HepG2 (cell line): ENCODE results near the gene CDH13.

Experiments used
- BCL6 ChIP-seq: IDR thresholded peaks from 2 replicates; pipeline ENCODE4 v1.6.1; 2016; ENCODE audit warnings: missing genetic modification reagents, missing compliant biosample characterization
- EZH2 ChIP-seq: conservative IDR thresholded peaks from 2 replicates; pipeline ENCODE4 v1.6.1; 2012; ENCODE audit warnings: mild to moderate bottlenecking, low read depth, low read length, moderate library complexity
- NR2C2 ChIP-seq: sonication (generic); formaldehyde crosslinking; IDR thresholded peaks from 2 replicates; pipeline ENCODE4 v1.4.0; 2020; ENCODE audit warnings: missing genetic modification reagents, mild to moderate bottlenecking, moderate library complexity, borderline replicate concordance
- POLR2AphosphoS5 ChIP-seq: IDR thresholded peaks from 2 replicates; pipeline ENCODE4 v1.6.1; 2012; ENCODE audit warnings: low read depth, low read length
- REPIN1 ChIP-seq: sonication (generic); formaldehyde crosslinking; IDR thresholded peaks from 2 replicates; pipeline ENCODE4 v1.8.0; 2022; ENCODE audit warnings: missing genetic modification reagents, low read depth, mild to moderate bottlenecking, borderline replicate concordance
- TAF1 ChIP-seq: sonication (generic); formaldehyde crosslinking; IDR thresholded peaks from 2 replicates; pipeline ENCODE4 v1.4.0; 2020; ENCODE audit warnings: missing genetic modification reagents
- ZNF234 ChIP-seq: sonication (generic); formaldehyde crosslinking; conservative IDR thresholded peaks from 2 replicates; pipeline ENCODE4 v1.5.1; 2020; ENCODE audit warnings: mild to moderate bottlenecking, missing genetic modification reagents
- ZNF7 ChIP-seq: IDR thresholded peaks from 2 replicates; pipeline ENCODE4 v1.6.1; 2016; ENCODE audit warnings: missing biosample characterization, missing genetic modification reagents
- TF ChIP-seq, protein P1 (sequence below): sonication (generic); formaldehyde crosslinking; IDR thresholded peaks from 2 replicates; pipeline ENCODE4 v1.4.0; 2020; ENCODE audit warnings: mild to moderate bottlenecking, missing genetic modification reagents
- TF ChIP-seq, protein P2 (sequence below): sonication (generic); formaldehyde crosslinking; IDR thresholded peaks from 2 replicates; pipeline ENCODE4 v1.5.0; 2020; ENCODE audit warnings: mild to moderate bottlenecking, missing genetic modification reagents, moderate library complexity
- TF ChIP-seq, protein P3 (sequence below): IDR thresholded peaks from 2 replicates; pipeline ENCODE4 v1.6.1; 2016; ENCODE audit warnings: low read depth, borderline replicate concordance

DNA sequence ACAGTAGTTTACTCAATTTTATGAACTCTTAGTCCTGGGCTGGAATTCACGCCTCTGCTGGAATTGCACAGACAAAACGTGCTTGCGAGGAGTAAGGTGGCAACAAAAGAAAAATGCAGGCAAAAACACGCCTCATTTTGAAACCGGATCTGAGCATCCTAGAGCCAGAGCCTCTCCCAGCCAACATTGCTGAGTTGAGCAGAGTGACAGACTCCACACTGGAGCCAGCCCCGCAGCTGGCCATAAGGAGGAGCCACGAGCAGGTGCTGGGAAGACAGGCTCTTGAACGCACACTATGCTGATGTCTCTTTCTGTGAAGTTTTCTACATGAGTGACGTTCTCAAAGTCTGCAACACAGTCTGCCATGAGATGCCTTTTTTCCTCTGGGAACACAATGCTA, 1166.4 kb downstream of the CDH13 start:
- TF ChIP-seq, protein P1, sequence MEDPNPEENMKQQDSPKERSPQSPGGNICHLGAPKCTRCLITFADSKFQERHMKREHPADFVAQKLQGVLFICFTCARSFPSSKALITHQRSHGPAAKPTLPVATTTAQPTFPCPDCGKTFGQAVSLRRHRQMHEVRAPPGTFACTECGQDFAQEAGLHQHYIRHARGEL (CRISPR knock-in tag): no peak
- TF ChIP-seq EZH2: no peak
- TF ChIP-seq NR2C2 (CRISPR knock-in tag): no peak
- no peak for TF ChIP-seq REPIN1 (CRISPR knock-in tag)
- TF ChIP-seq ZNF7 (CRISPR knock-in tag): no peak
- TF ChIP-seq ZNF234 (CRISPR knock-in tag): no peak
- TF ChIP-seq, protein P2, sequence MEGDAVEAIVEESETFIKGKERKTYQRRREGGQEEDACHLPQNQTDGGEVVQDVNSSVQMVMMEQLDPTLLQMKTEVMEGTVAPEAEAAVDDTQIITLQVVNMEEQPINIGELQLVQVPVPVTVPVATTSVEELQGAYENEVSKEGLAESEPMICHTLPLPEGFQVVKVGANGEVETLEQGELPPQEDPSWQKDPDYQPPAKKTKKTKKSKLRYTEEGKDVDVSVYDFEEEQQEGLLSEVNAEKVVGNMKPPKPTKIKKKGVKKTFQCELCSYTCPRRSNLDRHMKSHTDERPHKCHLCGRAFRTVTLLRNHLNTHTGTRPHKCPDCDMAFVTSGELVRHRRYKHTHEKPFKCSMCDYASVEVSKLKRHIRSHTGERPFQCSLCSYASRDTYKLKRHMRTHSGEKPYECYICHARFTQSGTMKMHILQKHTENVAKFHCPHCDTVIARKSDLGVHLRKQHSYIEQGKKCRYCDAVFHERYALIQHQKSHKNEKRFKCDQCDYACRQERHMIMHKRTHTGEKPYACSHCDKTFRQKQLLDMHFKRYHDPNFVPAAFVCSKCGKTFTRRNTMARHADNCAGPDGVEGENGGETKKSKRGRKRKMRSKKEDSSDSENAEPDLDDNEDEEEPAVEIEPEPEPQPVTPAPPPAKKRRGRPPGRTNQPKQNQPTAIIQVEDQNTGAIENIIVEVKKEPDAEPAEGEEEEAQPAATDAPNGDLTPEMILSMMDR (CRISPR knock-in tag): no peak
- no peak for TF ChIP-seq BCL6 (CRISPR knock-in tag)
- TF ChIP-seq POLR2AphosphoS5: no peak
- TF ChIP-seq TAF1: no peak
- TF ChIP-seq, protein P3, sequence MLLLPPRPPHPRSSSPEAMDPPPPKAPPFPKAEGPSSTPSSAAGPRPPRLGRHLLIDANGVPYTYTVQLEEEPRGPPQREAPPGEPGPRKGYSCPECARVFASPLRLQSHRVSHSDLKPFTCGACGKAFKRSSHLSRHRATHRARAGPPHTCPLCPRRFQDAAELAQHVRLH: no peak
